ENCODE measurements around the gene ALG9. TPM values are rescaled to one million over a fixed set of nuclear protein-coding genes. Genes with fewer than 3 reads are reported as not detected.

ALG9 gene
- total RNA-seq, 4 donors from 2014 or later = 26.2 to 74.3 (median 31.4) TPM

DNA sequence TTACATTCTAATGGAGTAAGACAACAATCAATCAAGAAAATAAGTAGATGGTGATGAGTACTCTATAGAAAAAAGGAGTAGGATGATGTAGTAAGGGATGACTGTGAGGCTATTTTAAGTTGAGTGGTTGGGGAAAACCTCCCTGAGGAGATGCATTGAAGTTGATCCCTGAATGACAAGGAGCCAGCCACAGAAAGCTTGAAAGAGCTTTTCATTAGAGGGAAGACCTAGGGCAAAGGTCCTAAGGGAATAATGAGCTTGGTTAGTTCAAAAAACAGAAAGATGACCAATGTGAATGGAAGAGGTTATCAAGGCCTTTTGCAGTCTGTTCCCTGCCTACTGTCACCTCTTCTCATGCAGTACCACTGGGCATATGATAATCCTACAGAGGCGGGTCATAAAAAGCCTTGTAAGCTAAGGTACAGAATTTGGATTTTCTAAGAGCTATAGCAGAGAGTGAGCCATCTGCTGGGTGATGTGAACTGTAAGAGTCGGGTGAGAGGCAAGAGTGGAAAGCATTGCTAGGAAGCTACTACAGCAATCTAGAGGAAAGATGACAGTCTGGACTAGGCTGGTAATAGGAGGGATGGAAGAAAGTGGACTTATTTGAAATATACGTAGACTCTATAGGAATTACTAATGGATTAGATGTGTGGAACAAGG lies 108.3 kb downstream of the ALG9 start:
- no peak for DNase-seq (ENCODE audit: low spot score in 2 of 2)
- peaks cover 30% of the 10 kb centered on the region for H3K4me1 ChIP-seq
- no peak overlapping the region for H3K4me3 ChIP-seq
- H3K27ac ChIP-seq = no peak overlapping the region
- WGBS = 84% methylated on average over 3 of the region's 3 CpGs
- H3K9me3 ChIP-seq = no peaks in the 10 kb centered on the region
- no peaks in the 10 kb centered on the region for H3K27me3 ChIP-seq
- TF ChIP-seq POLR2A (IDR thresholded peaks at IDR 0.05) (no peak), POLR2AphosphoS5 (IDR thresholded peaks at IDR 0.05) (no peak), EP300 (IDR thresholded peaks at IDR 0.05) (no peak)
- TF ChIP-seq, protein P1, sequence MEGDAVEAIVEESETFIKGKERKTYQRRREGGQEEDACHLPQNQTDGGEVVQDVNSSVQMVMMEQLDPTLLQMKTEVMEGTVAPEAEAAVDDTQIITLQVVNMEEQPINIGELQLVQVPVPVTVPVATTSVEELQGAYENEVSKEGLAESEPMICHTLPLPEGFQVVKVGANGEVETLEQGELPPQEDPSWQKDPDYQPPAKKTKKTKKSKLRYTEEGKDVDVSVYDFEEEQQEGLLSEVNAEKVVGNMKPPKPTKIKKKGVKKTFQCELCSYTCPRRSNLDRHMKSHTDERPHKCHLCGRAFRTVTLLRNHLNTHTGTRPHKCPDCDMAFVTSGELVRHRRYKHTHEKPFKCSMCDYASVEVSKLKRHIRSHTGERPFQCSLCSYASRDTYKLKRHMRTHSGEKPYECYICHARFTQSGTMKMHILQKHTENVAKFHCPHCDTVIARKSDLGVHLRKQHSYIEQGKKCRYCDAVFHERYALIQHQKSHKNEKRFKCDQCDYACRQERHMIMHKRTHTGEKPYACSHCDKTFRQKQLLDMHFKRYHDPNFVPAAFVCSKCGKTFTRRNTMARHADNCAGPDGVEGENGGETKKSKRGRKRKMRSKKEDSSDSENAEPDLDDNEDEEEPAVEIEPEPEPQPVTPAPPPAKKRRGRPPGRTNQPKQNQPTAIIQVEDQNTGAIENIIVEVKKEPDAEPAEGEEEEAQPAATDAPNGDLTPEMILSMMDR (IDR thresholded peaks at IDR 0.05) = no peak
- H3K36me3 ChIP-seq = peaks cover 53% of the 10 kb centered on the region

DNA sequence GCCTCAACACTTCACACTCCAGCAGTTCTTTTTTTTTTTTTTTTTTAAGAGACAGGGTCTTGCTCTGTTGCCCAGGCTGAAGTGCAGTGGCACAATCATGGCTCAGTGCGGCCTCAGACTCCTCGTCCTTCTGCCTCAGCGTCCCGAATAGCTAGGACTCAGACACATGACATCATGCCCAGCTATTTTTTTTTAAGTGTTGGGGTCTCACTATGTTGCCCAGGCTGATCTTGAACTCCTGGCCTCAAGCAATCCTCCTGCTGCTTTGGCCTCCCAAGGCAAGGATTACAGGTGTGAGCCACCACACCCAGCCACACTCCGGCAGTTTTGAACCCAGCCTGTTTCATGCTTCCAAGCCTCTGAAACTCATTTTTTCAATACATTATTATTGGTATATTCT lies 108.9 kb downstream of the ALG9 start:
- no peaks in the 10 kb centered on the region for H3K27me3 ChIP-seq
- TF ChIP-seq POLR2A (IDR thresholded peaks at IDR 0.05) (no peak), POLR2AphosphoS5 (IDR thresholded peaks at IDR 0.05) (no peak), EP300 (IDR thresholded peaks at IDR 0.05) (no peak)
- TF ChIP-seq, protein P1 (IDR thresholded peaks at IDR 0.05) = no peak
- DNase-seq (ENCODE audit: low spot score in 2 of 2) = no peak
- no peak overlapping the region for H3K27ac ChIP-seq
- H3K36me3 ChIP-seq = peaks cover 59% of the 10 kb centered on the region
- H3K4me1 ChIP-seq = peaks cover 30% of the 10 kb centered on the region
- H3K9me3 ChIP-seq = no peaks in the 10 kb centered on the region
- H3K4me3 ChIP-seq = no peak overlapping the region
- 96% methylated on average over 5 of the region's 5 CpGs for WGBS

DNA sequence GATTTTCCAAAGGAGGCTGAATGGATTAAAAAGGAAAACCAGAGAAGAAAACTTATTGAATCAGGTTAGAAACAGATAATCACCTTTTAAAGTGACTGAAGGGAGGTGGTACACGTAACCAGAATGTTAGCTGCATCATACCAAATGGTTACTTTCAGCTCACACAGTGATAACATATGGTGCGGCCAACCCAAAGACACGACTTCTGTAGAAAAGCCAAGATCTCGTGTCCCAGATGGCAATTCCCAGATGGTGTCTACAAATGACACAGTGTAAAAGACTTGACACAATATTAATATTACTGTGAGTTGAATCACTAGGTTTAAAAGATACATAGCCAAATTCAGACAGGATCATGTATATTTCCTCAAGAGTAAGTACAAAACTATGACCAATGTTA lies 110.3 kb downstream of the ALG9 start:
- Histone ChIP-seq H3K27me3 (no peaks in the 10 kb centered on the region), H3K4me3 (no peak overlapping the region), H3K27ac (no peak overlapping the region), H3K9me3 (no peaks in the 10 kb centered on the region), H3K4me1 (peaks cover 20% of the 10 kb centered on the region), H3K36me3 (peaks cover 73% of the 10 kb centered on the region)
- no peak for DNase-seq (ENCODE audit: low spot score in 2 of 2)
- TF ChIP-seq POLR2AphosphoS5 (IDR thresholded peaks at IDR 0.05) (no peak), POLR2A (IDR thresholded peaks at IDR 0.05) (no peak), EP300 (IDR thresholded peaks at IDR 0.05) (no peak)
- TF ChIP-seq, protein P1 (IDR thresholded peaks at IDR 0.05) = no peak
- WGBS = 79% methylated on average over 4 of the region's 4 CpGs

DNA sequence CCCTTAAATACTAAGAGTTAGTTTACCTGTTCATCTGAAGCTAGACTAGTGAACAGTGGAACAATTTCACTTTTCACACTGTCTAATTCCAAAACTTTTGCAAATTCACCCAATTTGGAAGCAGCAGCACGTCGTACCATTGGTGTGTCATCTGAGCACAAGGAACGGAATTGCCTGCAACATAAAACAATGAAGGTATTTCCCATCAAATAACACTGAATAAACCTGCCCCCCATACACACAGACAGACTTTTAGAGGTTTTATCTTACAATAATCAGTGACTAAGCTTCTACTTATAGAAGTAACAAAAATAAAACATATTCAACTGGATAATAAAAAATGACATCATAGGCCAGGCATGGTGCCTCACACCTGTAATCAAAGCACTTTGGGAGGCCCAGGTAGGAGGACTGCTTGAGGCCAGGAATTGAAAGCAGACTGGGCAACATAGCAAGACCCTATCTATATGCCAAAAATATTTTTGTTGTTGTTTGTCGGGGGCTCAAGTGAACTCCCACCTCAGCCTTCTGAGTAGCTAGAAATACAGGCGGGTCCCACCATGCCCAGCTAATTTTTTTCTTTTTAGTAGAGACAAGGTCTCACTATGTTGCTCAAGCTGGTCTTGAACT lies 111.5 kb downstream of the ALG9 start:
- no peaks in the 10 kb centered on the region for H3K27me3 ChIP-seq
- H3K4me3 ChIP-seq = no peak overlapping the region
- no peak for DNase-seq (ENCODE audit: low spot score in 2 of 2)
- peaks cover 84% of the 10 kb centered on the region for H3K36me3 ChIP-seq
- H3K27ac ChIP-seq = no peak overlapping the region
- TF ChIP-seq, protein P1 (IDR thresholded peaks at IDR 0.05) = no peak
- TF ChIP-seq POLR2AphosphoS5 (IDR thresholded peaks at IDR 0.05) (no peak), EP300 (IDR thresholded peaks at IDR 0.05) (no peak), POLR2A (IDR thresholded peaks at IDR 0.05) (no peak)
- peaks cover 15% of the 10 kb centered on the region for H3K4me1 ChIP-seq
- WGBS = 77% methylated on average over 5 of the region's 5 CpGs
- H3K9me3 ChIP-seq = no peaks in the 10 kb centered on the region

DNA sequence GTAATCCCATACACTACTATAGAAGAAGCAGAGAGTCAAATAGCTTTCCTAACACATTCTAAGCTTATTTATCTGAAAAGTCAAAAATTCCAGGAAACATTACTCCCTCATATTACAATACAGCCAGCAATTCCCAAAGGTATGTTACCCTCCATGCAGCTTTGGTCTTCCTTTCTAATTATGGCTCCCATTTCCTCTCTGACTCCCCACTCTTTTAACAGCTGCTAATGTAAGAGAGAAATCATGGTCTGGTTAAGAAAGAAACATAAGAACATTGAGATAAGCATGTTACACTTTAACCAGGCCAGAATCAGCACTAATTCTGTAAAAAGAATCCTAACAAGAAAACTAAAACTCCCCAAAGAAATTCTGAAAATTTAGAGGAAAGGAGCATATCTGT lies 112.0 kb downstream of the ALG9 start:
- H3K36me3 ChIP-seq = peaks cover 89% of the 10 kb centered on the region
- H3K4me1 ChIP-seq = peaks cover 10% of the 10 kb centered on the region
- H3K27me3 ChIP-seq = no peaks in the 10 kb centered on the region
- no peak overlapping the region for H3K27ac ChIP-seq
- no peak overlapping the region for H3K4me3 ChIP-seq
- DNase-seq (ENCODE audit: low spot score in 2 of 2) = no peak
- H3K9me3 ChIP-seq = no peaks in the 10 kb centered on the region
- TF ChIP-seq POLR2A (IDR thresholded peaks at IDR 0.05) = no peak
- TF ChIP-seq EP300 (IDR thresholded peaks at IDR 0.05) = no peak
- TF ChIP-seq, protein P1 (IDR thresholded peaks at IDR 0.05) = no peak
- TF ChIP-seq POLR2AphosphoS5 (IDR thresholded peaks at IDR 0.05) = no peak
